HS-5 (cell line): ENCODE measurements around the gene TMEM62.

Experiments used
- DNase-seq: peaks from one replicate; pipeline ENCODE4 v3.0.0-alpha.2; 2012; ENCODE audit warnings: low read depth

Gene TMEM62

GRCh38 chr15:43232289-43232874 lies 99.0 kb downstream of the TMEM62 start:
- DNase-seq = no peak
